GM19468 (cell line): Measurements from ENCODE around the gene SERPIND1.
"Not testable (repeated sequence)": the region's sequence is repeated elsewhere in the genome, so short reads cannot be mapped to it uniquely, and the experiment has no call there.

Experiments used
- ATAC-seq: cut with Tn5 transposase; IDR thresholded peaks from one replicate; pipeline ENCODE4 v1.9.1; 2021; ENCODE audit warnings: mild to moderate bottlenecking, moderate library complexity, moderate number of reproducible peaks; ENCODE audit not compliant: unreplicated experiment; ENCODE audit errors: extremely low read depth

Gene SERPIND1

GRCh38 chr22:20811171-20811570 is 37.3 kb downstream of the SERPIND1 start:
- ATAC-seq: no peak

GRCh38 chr22:20811971-20812660 is 38.2 kb downstream of the SERPIND1 start:
- ATAC-seq: no peak

DNA sequence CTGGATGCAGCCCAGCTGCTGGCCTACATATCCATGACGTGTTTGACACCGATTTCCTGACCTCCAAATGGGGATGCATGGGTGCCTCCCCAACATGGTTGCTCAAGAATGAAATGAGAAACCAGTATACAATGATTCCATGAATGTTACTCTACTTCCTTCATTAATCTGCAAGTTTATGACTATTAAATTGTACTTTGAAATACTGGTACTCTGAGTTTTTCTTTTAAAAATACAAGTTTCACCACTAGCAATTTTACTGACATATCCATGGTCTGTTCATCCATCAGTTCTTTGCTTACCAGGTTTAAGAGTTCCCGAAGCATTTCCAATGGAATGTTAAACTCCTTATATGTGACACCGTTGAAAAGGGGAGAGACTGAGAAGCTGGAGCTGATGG is 39.1 kb downstream of the SERPIND1 start:
- no peak for ATAC-seq

- ATAC-seq: no peak
Observed at GRCh38 chr22:20814221-20814808, 40.4 kb downstream of the SERPIND1 start.

- no peak for ATAC-seq
Observed at GRCh38 chr22:20815477-20816050, 41.7 kb downstream of the SERPIND1 start.

- ATAC-seq: no peak
Observed at GRCh38 chr22:20816559-20816958, 42.6 kb downstream of the SERPIND1 start.

GRCh38 chr22:20818471-20818870 is 44.6 kb downstream of the SERPIND1 start:
- ATAC-seq: no peak

DNA sequence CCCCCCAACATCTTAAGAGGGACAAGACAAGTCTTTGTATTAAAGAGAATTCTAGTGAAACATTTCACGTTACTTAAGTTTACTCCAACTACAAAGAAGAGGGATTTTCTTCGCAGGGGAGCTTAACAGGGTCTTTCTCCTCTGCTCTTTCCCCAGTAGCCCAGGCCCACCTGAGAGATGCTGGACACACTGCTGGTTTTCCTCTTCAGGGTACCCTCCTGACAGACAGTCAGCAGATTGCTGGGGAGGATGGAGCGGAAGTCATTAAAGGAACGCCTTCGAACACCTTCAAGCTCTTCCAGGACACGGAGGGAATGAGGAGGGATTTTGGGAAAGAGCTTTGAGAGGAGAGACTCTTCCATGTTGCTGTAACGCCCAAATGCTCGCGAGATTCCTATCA is 45.6 kb downstream of the SERPIND1 start:
- no peak for ATAC-seq

DNA sequence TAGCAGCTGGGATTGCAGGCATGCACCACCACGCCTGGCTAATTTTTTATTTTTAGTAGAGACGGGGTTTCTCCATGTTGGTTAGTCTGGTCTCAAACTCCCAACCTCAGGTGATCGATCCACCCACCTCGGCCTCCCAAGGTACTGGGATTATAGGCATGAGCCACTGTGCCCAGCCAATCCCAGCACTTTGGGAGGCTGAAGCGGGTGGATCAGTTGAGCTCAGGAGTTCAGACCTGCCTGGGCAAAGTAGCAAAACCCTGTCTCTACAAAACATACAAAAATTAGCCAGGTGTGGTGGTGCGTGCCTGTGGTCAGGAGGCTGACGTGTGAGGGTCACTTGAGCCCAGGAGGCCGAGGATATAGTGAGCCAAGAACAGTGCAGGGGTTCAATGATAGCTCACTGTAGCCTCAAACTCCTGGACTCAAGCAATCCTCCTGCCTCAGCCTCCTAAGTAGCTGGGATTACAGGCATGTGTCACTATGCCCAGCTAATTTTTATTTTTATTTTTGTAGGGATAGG is 47.9 kb downstream of the SERPIND1 start:
- ATAC-seq: not testable (repeated sequence)

DNA sequence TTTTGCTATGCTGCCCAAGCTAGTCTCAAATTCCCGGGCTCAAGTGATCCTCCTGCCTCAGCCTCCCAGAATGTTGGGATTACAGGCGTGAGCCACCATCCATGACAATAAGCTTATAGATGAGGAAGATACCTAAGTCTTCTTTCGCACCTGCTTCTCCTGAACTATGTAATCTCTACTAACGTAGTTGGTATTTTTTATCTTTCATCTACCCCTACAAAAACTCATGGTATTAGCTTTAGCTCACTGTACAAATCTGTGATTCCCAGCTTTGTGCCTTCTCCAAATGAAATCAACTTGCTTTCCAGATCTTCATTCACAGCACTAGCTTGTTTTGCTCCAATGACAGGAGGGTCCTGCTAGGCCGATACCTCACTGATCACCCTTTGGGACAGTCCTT is 48.3 kb downstream of the SERPIND1 start:
- ATAC-seq: no peak

GRCh38 chr22:20823264-20823663 is 49.4 kb downstream of the SERPIND1 start:
- ATAC-seq: no peak

GRCh38 chr22:20825216-20825615 is 51.3 kb downstream of the SERPIND1 start:
- ATAC-seq: not testable (repeated sequence)

DNA sequence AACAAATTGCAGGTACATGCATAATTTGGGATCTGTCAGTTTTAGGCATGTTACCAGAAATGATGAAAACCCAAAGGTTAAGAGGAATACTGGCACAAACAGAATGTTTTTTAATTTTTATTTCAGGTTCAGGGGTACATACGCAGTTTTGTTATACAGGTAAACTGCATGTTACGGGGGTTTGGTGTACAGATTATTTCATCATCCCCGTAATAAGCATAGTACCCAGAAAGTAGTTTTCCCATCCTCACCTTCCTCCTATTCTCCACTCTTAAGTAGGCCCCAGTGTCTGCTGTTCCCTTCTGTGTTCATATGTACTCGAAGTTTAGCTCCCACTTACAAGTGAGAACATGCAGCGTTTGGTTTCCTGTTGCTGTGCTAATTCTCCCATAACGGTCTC is 51.7 kb downstream of the SERPIND1 start:
- no peak for ATAC-seq

DNA sequence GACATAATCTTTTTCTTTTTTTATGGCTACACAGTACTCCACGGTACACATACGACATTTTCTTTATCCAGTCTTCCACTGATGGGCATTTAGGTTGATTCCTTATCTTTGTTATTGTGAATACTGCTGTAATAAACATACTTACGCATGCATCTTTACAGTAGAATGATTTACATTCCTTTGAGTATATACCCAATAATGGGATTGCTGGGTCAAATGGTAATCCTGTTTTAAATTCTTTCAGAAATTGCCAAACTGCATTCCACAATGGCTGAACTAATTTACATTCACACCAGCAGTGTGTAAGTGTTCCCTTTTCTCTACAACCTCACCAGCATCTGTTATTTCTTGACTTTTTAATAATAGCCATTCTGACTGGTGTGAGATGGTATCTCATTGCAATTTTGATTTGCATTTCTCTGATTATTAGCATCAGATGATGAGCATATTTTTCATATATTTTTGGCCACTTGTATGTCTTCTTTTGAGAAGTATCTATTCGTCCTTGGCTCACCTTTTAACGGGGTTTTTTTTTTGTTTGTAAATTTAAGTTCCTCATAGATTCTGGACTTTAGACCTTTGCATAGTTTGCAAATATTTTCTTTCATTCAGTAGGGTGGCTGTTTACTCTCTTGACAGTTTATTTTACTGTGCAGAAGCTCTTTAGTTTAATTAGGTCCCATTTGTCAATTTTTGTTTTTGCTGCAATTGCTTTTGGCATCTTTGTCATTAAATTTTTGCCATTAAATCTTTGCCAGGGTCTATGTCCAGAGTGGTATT is 52.6 kb downstream of the SERPIND1 start:
- not testable (repeated sequence) for ATAC-seq

DNA sequence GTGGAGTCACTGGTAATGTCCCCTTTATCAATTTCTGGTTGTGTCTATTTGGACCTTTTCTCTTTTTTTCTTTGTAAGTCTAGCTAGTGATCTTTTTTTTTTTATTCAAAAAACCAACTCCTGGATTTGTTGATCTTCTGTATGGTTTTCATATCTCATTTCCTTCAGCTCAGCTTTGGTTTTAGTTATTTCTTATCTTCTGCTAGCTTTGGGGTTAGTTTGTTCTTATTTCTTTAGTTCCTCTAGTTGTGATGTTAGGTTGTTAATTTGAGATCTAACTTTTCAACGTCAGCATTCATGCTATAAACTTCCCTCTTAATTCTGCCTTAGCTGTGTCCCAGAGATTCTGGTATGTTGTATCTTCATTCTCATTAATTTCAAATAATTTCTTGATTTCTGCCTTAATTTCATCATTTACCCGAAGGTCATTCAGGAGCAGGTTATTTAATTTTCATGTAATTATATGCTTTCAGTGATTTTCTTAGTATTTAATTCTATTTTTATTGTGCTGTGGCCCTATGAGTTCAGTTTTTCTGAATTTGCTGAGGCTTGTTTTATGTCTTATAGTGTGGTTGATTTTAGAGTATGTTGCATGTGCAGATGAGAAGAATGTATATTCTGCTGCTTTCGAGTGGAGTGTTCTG is 55.7 kb downstream of the SERPIND1 start:
- ATAC-seq: no peak

- ATAC-seq: no peak
Observed at GRCh38 chr22:20833225-20833665, 59.3 kb downstream of the SERPIND1 start.

DNA sequence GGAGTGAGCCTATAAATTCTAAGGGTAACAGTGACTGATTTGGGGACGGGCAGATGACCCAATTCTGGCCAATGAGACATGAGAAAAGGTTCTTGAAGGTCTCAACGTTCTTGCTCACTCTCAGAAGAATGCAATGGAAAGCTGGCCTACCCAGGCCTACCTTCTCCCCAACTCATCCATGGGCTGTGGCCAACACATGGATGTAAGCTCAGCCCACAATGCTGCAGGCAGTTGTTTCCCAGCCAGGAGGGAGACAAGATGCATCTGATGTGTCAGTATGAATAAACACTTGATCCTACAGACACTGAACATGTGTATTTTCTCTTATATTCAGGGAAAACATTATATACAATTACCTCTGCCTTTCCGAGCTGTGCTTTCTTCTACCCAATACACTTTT is 60.3 kb downstream of the SERPIND1 start:
- ATAC-seq: no peak

DNA sequence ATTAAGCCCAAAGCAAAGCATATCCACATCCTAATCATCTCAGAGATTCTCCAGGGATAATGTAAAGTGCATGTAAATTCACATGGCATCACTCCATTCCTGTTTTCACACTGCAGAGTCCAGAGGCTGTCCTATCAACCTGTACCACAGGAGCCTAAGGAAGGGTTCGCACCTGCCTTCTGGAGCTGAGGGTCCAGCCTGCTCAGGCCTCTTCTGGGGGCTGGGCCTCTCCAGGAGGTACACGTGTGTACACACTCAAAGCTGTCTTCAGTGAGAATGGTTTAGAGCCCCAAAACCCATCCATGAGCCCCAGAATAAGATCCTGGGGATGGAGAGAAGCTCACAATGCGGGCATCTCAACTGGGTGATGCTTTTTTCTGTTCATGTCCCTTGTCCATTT is 60.8 kb downstream of the SERPIND1 start:
- ATAC-seq: no peak
